Measurements from ENCODE around the gene PPM1A. TPM values are rescaled to one million over a fixed set of nuclear protein-coding genes. Genes with fewer than 3 reads are reported as not detected.

Gene PPM1A
- total and polyA plus RNA-seq, 2 of the 13 experiments (the other 11 are each of a cell fraction or from before 2014, with no cell fraction given) = 23.3 to 29.8 TPM

GRCh38 chr14:60249321-60250256 is 568 bp downstream of the PPM1A start (continued):
- TF ChIP-seq ZGPAT (CRISPR knock-in tag; IDR thresholded peaks at IDR 0.05) (0 out of 2 replicates have a peak, but pooled peaks have one; percentile 15), HIC2 (CRISPR knock-in tag; IDR thresholded peaks at IDR 0.05; ENCODE audit: low read depth) (no peak), ZNF850 (CRISPR knock-in tag; conservative IDR thresholded peaks at IDR 0.05) (no peak), FOXA1 (IDR thresholded peaks at IDR 0.05) (no peak), FOXA1 (CRISPR knock-in tag; IDR thresholded peaks at IDR 0.05) (peak; percentile 47), KAT7 (CRISPR knock-in tag; IDR thresholded peaks at IDR 0.05; ENCODE audit: borderline replicate concordance) (peak; percentile 16; the same call in 1 of the 2 replicates), ZNF331 (CRISPR knock-in tag; IDR thresholded peaks at IDR 0.05) (peak; percentile 60; the same call in 1 of the 2 replicates), ZC3H13 (CRISPR knock-in tag; IDR thresholded peaks at IDR 0.05) (no peak), GATA4 (IDR thresholded peaks at IDR 0.05; ENCODE audit: borderline replicate concordance, low read depth) (no peak), ZNF512B (CRISPR knock-in tag; IDR thresholded peaks at IDR 0.05; ENCODE audit: borderline replicate concordance) (no peak), SRY (CRISPR knock-in tag; IDR thresholded peaks at IDR 0.05) (no peak), TSC22D2 (CRISPR knock-in tag; IDR thresholded peaks at IDR 0.05; ENCODE audit: borderline replicate concordance) (no peak), MXD3 (CRISPR knock-in tag; IDR thresholded peaks at IDR 0.05) (no peak), ZNF441 (CRISPR knock-in tag; IDR thresholded peaks at IDR 0.05; ENCODE audit: borderline replicate concordance) (peak; percentile 84; the same call in 1 of the 2 replicates), MXI1 (IDR thresholded peaks at IDR 0.05; ENCODE audit: borderline replicate concordance, low read depth, low read length) (0 out of 3 replicates have a peak, but pooled peaks have one; percentile 15), ATAD3A (CRISPR knock-in tag; IDR thresholded peaks at IDR 0.05) (no peak), TFDP2 (CRISPR knock-in tag; IDR thresholded peaks at IDR 0.05) (0 out of 2 replicates have a peak, but pooled peaks have one; percentile 25)
